Measurements from ENCODE around the gene ANKRD17. TPM values are rescaled to one million over a fixed set of nuclear protein-coding genes. Genes with fewer than 3 reads are reported as not detected.

Gene ANKRD17
- total RNA-seq, 2 experiments from 2014 or later, result 50.8 to 53.1 TPM

GRCh38 chr4:73034896-73035295 lies 223.7 kb downstream of the ANKRD17 start:
- H3K27me3 Mint-ChIP-seq, result peaks cover 4% of the 10 kb centered on the region
- TF ChIP-seq CTCF (IDR thresholded peaks at IDR 0.05), result no peak
- H3K9me3 Mint-ChIP-seq, result peaks cover 9% of the 10 kb centered on the region
- no peak for DNase-seq
- intact Hi-C loops (cut with micrococcal nuclease), result no loop called here
- POLR2A ChIA-PET, result no interaction called here
- H3K36me3 Mint-ChIP-seq (ENCODE audit: low read depth), result peaks cover 4% of the 10 kb centered on the region
- H3K4me3 Mint-ChIP-seq, result no peak overlapping the region
- CTCF ChIA-PET, result no interaction called here
- no peak for ATAC-seq
- H3K27ac Mint-ChIP-seq, result no peak overlapping the region
- H3K4me1 Mint-ChIP-seq (ENCODE audit: low read depth), result peaks cover 25% of the 10 kb centered on the region

- Mint-ChIP-seq H3K4me3 (no peak overlapping the region), H3K36me3 (ENCODE audit: low read depth) (no peaks in the 10 kb centered on the region), H3K4me1 (ENCODE audit: low read depth) (no peaks in the 10 kb centered on the region), H3K27me3 (peaks cover 2% of the 10 kb centered on the region), H3K27ac (no peak overlapping the region), H3K9me3 (no peaks in the 10 kb centered on the region)
- ChIA-PET CTCF (no interaction called here), POLR2A (no interaction called here)
- intact Hi-C loops (cut with micrococcal nuclease), result loop anchor here (10.0 kb wide), 1 partner anchor 524 kb away; no protein-coding TSS in a partner anchor
- ATAC-seq (no peak), DNase-seq (no peak)
- no peak for TF ChIP-seq CTCF (IDR thresholded peaks at IDR 0.05)
These were observed 230.0 kb downstream of the ANKRD17 start for GRCh38 chr4:73028621-73029020.

Other genes with a start within 250 kb of the ANKRD17 start
- gene COX18, start 189.1 kb downstream of the ANKRD17 start, total RNA-seq, result 10 to 100 TPM; 25.7 to 26.8 TPM
- gene ALB, start 145.5 kb upstream of the ANKRD17 start, total RNA-seq, result not detected
- gene AFP, start 177.4 kb upstream of the ANKRD17 start, total RNA-seq, result not detected
- gene AFM, start 222.9 kb upstream of the ANKRD17 start, total RNA-seq, result not detected

Data from activated CD8-positive, alpha-beta T cell treated with anti-CD3 and anti-CD28 coated beads for 36 hours (primary cell).